B cell (primary cell): ENCODE results near the gene CLEC2A. TPM values are rescaled to one million over a fixed set of nuclear protein-coding genes. Genes with fewer than 3 reads are reported as not detected.

Experiments used
- ATAC-seq: fragments of 200-7000 bp; cut with Tn5 transposase; one replicate; pipeline ENCODE4 v1.10.0; 2021; ENCODE audit warnings: low read depth, mild to moderate bottlenecking, moderate number of reproducible peaks, moderate library complexity
- CTCF ChIA-PET: fragments of 350-600 bp; sonication (Branson Sonifier 250); formaldehyde crosslinking; loops from one replicate; lab custom pipeline; 2021; ENCODE audit warnings: antibody characterized with exemption, inconsistent platforms; lab: Charles Lee
- POLR2A ChIA-PET: fragments of 350-600 bp; sonication (Branson Sonifier 250); formaldehyde crosslinking; loops from one replicate; lab custom pipeline; 2021; ENCODE audit warnings: antibody characterized with exemption; lab: Charles Lee
- DNase-seq: peaks from one replicate; pipeline ENCODE4 v3.0.0; 2013
- H2AFZ ChIP-seq: 2 replicates; pipeline ENCODE4 v1.6.1; 2012; ENCODE audit warnings: mild to moderate bottlenecking, low read depth, low read length; ENCODE audit not compliant: insufficient read depth, poor library complexity, severe bottlenecking
- H3K27ac ChIP-seq, 2 donors: 1 replicate in 1 of 2; 2 replicates in 1 of 2; pipeline ENCODE4 v1.5.1; 2012 to 2013; ENCODE audit warnings: low read length in 2 of 2, mild to moderate bottlenecking in 2 of 2, moderate library complexity in 1 of 2
- H3K27me3 ChIP-seq, 4 experiments: fragments of 200-600 bp in 1 of 4; sonication (generic) in 1 of 4; replicated peaks in 1 of 4; 1 replicate in 2 of 4; 2 replicates in 2 of 4; pipeline versions ENCODE4 v1.6.1 to v1.7.0; 2013 to 2016; ENCODE audit warnings: low read length in 3 of 4, mild to moderate bottlenecking in 2 of 4, mixed read lengths in 1 of 4, moderate library complexity in 1 of 4; ENCODE audit not compliant: insufficient read depth in 4 of 4, control insufficient read depth in 3 of 4; ENCODE audit errors: control extremely low read depth in 1 of 4
- H3K36me3 ChIP-seq, 2 experiments: replicated peaks in 1 of 2; 1 replicate in 1 of 2; 2 replicates in 1 of 2; pipeline versions ENCODE4 v1.6.1 to v1.7.1; 2013; ENCODE audit warnings: low read length in 1 of 2; ENCODE audit not compliant: insufficient read depth in 2 of 2, control insufficient read depth in 1 of 2; ENCODE audit errors: control extremely low read depth in 1 of 2, extremely low read depth in 1 of 2
- H3K4me1 ChIP-seq, 2 donors: fragments of 200-600 bp in 1 of 2; sonication (generic) in 1 of 2; 1 replicate in 1 of 2; 2 replicates in 1 of 2; pipeline versions ENCODE4 v1.5.1 to v1.6.1; 2013 to 2017; ENCODE audit warnings: low read length in 2 of 2; ENCODE audit not compliant: control insufficient read depth in 2 of 2, insufficient read depth in 2 of 2
- H3K4me2 ChIP-seq: replicated peaks from 2 replicates; pipeline ENCODE3; 2012; ENCODE audit warnings: mild to moderate bottlenecking, low read depth, low read length; ENCODE audit not compliant: poor library complexity, severe bottlenecking
- H3K4me3 ChIP-seq, 5 experiments: fragments of 200-600 bp in 1 of 5; sonication (generic) in 1 of 5; 1 replicate in 3 of 5; 2 replicates in 2 of 5; pipeline versions ENCODE4 v1.5.1 to v1.7.0; 2011 to 2016; ENCODE audit warnings: low read length in 4 of 5, mild to moderate bottlenecking in 4 of 5, low read depth in 2 of 5, control low read depth in 1 of 5, moderate library complexity in 1 of 5; ENCODE audit not compliant: insufficient read depth in 1 of 5; ENCODE audit errors: control extremely low read depth in 1 of 5, extremely low read depth in 1 of 5
- H3K79me2 ChIP-seq: fragments of 200-600 bp; sonication (generic); one replicate; pipeline ENCODE4 v1.6.0; 2016; ENCODE audit warnings: low read length; ENCODE audit not compliant: control insufficient read depth, insufficient read depth
- H3K9ac ChIP-seq: fragments of 200-600 bp; sonication (generic); 2 replicates; pipeline ENCODE4 v1.6.1; 2017; ENCODE audit warnings: mild to moderate bottlenecking, low read length, moderate library complexity
- H3K9me3 ChIP-seq, 3 donors: one replicate each; pipeline versions ENCODE4 v1.6.1 to v1.7.1; 2013; ENCODE audit warnings: low read length in 2 of 3; ENCODE audit not compliant: control insufficient read depth in 2 of 3, insufficient read depth in 1 of 3; ENCODE audit errors: control extremely low read depth in 1 of 3
- H4K20me1 ChIP-seq: 2 replicates; pipeline ENCODE4 v1.6.0; 2012; ENCODE audit warnings: mild to moderate bottlenecking, low read length; ENCODE audit not compliant: insufficient read depth, control insufficient read depth, poor library complexity, severe bottlenecking
- H3K27ac Mint-ChIP-seq: one replicate; pipeline ENCODE4 v1.8.0; 2021; ENCODE audit warnings: mixed read lengths
- H3K27me3 Mint-ChIP-seq: one replicate; pipeline ENCODE4 v1.8.0; 2021; ENCODE audit warnings: mixed read lengths
- H3K4me1 Mint-ChIP-seq: one replicate; pipeline ENCODE4 v1.8.0; 2021; ENCODE audit warnings: mixed read lengths
- H3K4me3 Mint-ChIP-seq: one replicate; pipeline ENCODE4 v1.8.0; 2021; ENCODE audit warnings: mixed read lengths
- H3K9me3 Mint-ChIP-seq: one replicate; pipeline ENCODE4 v1.8.0; 2022; ENCODE audit warnings: mixed read lengths; ENCODE audit not compliant: insufficient read depth
- CTCF ChIP-seq: fragments of 200-600 bp; IDR thresholded peaks from one replicate; pipeline ENCODE4 v1.8.0; 2022; ENCODE audit warnings: antibody characterized with exemption, mild to moderate bottlenecking
- EZH2 ChIP-seq: IDR thresholded peaks from 2 replicates; pipeline ENCODE4 v1.6.1; 2012; ENCODE audit warnings: borderline replicate concordance, low read depth, mild to moderate bottlenecking, moderate library complexity, low read length; ENCODE audit not compliant: insufficient read depth, poor library complexity, severe bottlenecking
- WGBS: methylation state at CpG from one replicate; pipeline ENCODE4 v1.1.5; 2013; ENCODE audit warnings: missing lambda C conversion rate; ENCODE audit not compliant: insufficient coverage; 5-methylcytosine and 5-hydroxymethylcytosine counted together
- intact Hi-C: fragments of 100-400 bp; cut with micrococcal nuclease; formaldehyde crosslinking; loops from one replicate; pipeline ENCODE4 v1.10.0; 2022
- polyA plus RNA-seq: library from polyadenylated mRNA; depleted of rRNA; stranded (reverse); fragments of >200 nt; gene quantifications from 2 replicates; pipeline ENCODE4 v1.2.3, GENCODE V29; 2012
- total RNA-seq, 2 donors: library from RNA; stranded (reverse); fragments of 120-200 nt in 1 of 2; gene quantifications; 1 replicate in 1 of 2; 2 replicates in 1 of 2; pipeline versions ENCODE4 v1.2.3 to v1.2.4, GENCODE V29; 2013 to 2022

CLEC2A gene
- total and polyA plus RNA-seq, 2 donors (not counting 1 experiment from before 2014, with no cell fraction given): not detected

GRCh38 chr12:9906873-9907272, 25.3 kb downstream of the CLEC2A start:
- ATAC-seq: peak; percentile 51
- no peaks in the 10 kb centered on the region for H4K20me1 ChIP-seq
- no peaks in the 10 kb centered on the region for H3K27me3 ChIP-seq
- no peaks in the 10 kb centered on the region for H3K79me2 ChIP-seq
- peaks cover 2 to 33% (median 32%) of the 10 kb centered on the region in 3 donors for H3K9me3 ChIP-seq
- H3K4me3 Mint-ChIP-seq: no peak overlapping the region
- H3K4me2 ChIP-seq: no peak overlapping the region
- DNase-seq: no peak
- H3K27ac Mint-ChIP-seq: no peak overlapping the region
- no peak overlapping the region for H3K4me3 ChIP-seq
- no peak overlapping the region for H2AFZ ChIP-seq
- H3K36me3 ChIP-seq: no peaks in the 10 kb centered on the region
- CTCF ChIA-PET: interaction anchor here (0.6 to 2.2 kb wide), 8 partner anchors 10 to 157 kb away, joined by 3 to 8 read pairs (median 4); no protein-coding TSS in a partner anchor
- intact Hi-C loops: no loop called here
- H3K9me3 Mint-ChIP-seq: peaks cover 15% of the 10 kb centered on the region
- WGBS: no CpG with 5 or more reads among the region's 2 CpGs
- no peak overlapping the region for H3K27ac ChIP-seq
- POLR2A ChIA-PET: no interaction called here
- no peak overlapping the region for H3K9ac ChIP-seq
- H3K27me3 Mint-ChIP-seq: peaks cover 6% of the 10 kb centered on the region
- peaks cover 8% of the 10 kb centered on the region for H3K4me1 Mint-ChIP-seq
- TF ChIP-seq CTCF (no peak), EZH2 (no peak)
- H3K4me1 ChIP-seq: peaks cover 3 to 4% of the 10 kb centered on the region in 2 donors

GRCh38 chr12:9902539-9903228, 29.5 kb downstream of the CLEC2A start:
- Histone ChIP-seq H3K9ac (no peak overlapping the region), H3K36me3 (no peaks in the 10 kb centered on the region), H3K4me3 (no peak overlapping the region), H3K79me2 (no peaks in the 10 kb centered on the region), H3K4me2 (no peak overlapping the region), H3K27me3 (no peaks in the 10 kb centered on the region), H3K27ac (no peak overlapping the region), H4K20me1 (no peaks in the 10 kb centered on the region), H2AFZ (no peak overlapping the region), H3K9me3 (peaks cover 2 to 16% (median 12%) of the 10 kb centered on the region in 3 donors), H3K4me1 (peaks cover 3 to 4% of the 10 kb centered on the region in 2 donors)
- DNase-seq: no peak
- CTCF ChIA-PET: no interaction called here
- peaks cover 8% of the 10 kb centered on the region for H3K27me3 Mint-ChIP-seq
- no peak for TF ChIP-seq CTCF
- TF ChIP-seq EZH2: no peak
- POLR2A ChIA-PET: no interaction called here
- intact Hi-C loops: no loop called here
- no peak overlapping the region for H3K27ac Mint-ChIP-seq
- ATAC-seq: no peak
- H3K4me1 Mint-ChIP-seq: peaks cover 8% of the 10 kb centered on the region
- WGBS: 96% methylated on average over 5 of the region's 7 CpGs
- peaks cover 9% of the 10 kb centered on the region for H3K9me3 Mint-ChIP-seq
- H3K4me3 Mint-ChIP-seq: no peak overlapping the region
